ENCODE measurements around the gene GLYAT. TPM values are rescaled to one million over a fixed set of nuclear protein-coding genes. Genes with fewer than 3 reads are reported as not detected.

Gene GLYAT
- total RNA-seq, 2 experiments from 2014 or later = not detected

- Histone ChIP-seq H3K9me3 (ENCODE audit: control insufficient read depth in 1 of 2, insufficient read depth in 1 of 2, low read length in 2 of 2) (no peaks in the 10 kb centered on the region), H3K4me3 (ENCODE audit: low read length) (no peak overlapping the region), H3K36me3 (ENCODE audit: insufficient read depth, low read length) (no peaks in the 10 kb centered on the region), H3K4me1 (ENCODE audit: insufficient read depth, low read length) (no peaks in the 10 kb centered on the region), H3K27ac (ENCODE audit: low read depth in 1 of 2, low read length in 2 of 2) (no peak overlapping the region), H3K27me3 (ENCODE audit: control insufficient read depth in 1 of 2, insufficient read depth in 2 of 2, low read length in 2 of 2) (peaks cover 0 to 5% of the 10 kb centered on the region in 2 experiments)
- H3K27ac Mint-ChIP-seq = no peak overlapping the region
- POLR2A ChIA-PET = no interaction called here
- ATAC-seq (ENCODE audit: poor library complexity) (no peak), DNase-seq (no peak)
- no peak for TF ChIP-seq CTCF (IDR thresholded peaks at IDR 0.05)
- peaks cover 3% of the 10 kb centered on the region for H3K9me3 Mint-ChIP-seq
- H3K4me1 Mint-ChIP-seq (ENCODE audit: low read depth) = no peaks in the 10 kb centered on the region
- H3K4me3 Mint-ChIP-seq = no peak overlapping the region
- H3K27me3 Mint-ChIP-seq = no peaks in the 10 kb centered on the region
- intact Hi-C loops (cut with DNase I, micrococcal nuclease) = no loop called here
- CTCF ChIA-PET = no interaction called here
- H3K36me3 Mint-ChIP-seq (ENCODE audit: low read depth) = no peaks in the 10 kb centered on the region
Observed at GRCh38 chr11:58734681-58735490, 3.1 kb upstream of the GLYAT start.

- DNase-seq (no peak), ATAC-seq (ENCODE audit: poor library complexity) (no peak)
- intact Hi-C loops (cut with DNase I, micrococcal nuclease) = no loop called here
- H3K36me3 Mint-ChIP-seq (ENCODE audit: low read depth) = no peaks in the 10 kb centered on the region
- no peaks in the 10 kb centered on the region for H3K36me3 ChIP-seq (ENCODE audit: insufficient read depth, low read length)
- H3K9me3 Mint-ChIP-seq = no peaks in the 10 kb centered on the region
- H3K9me3 ChIP-seq (ENCODE audit: control insufficient read depth in 1 of 2, insufficient read depth in 1 of 2, low read length in 2 of 2) = no peaks in the 10 kb centered on the region
- peaks cover 28% of the 10 kb centered on the region for H3K4me1 ChIP-seq (ENCODE audit: insufficient read depth, low read length)
- H3K27ac ChIP-seq (ENCODE audit: low read depth in 1 of 2, low read length in 2 of 2) = no peak overlapping the region
- POLR2A ChIA-PET = no interaction called here
- peak overlapping the region; percentile 27 for H3K27ac Mint-ChIP-seq
- no peaks in the 10 kb centered on the region for H3K27me3 Mint-ChIP-seq
- no peak overlapping the region for H3K4me3 ChIP-seq (ENCODE audit: low read length)
- CTCF ChIA-PET = no interaction called here
- H3K27me3 ChIP-seq (ENCODE audit: control insufficient read depth in 1 of 2, insufficient read depth in 2 of 2, low read length in 2 of 2) = no peaks in the 10 kb centered on the region
- no peak overlapping the region for H3K4me3 Mint-ChIP-seq
- no peak for TF ChIP-seq CTCF (IDR thresholded peaks at IDR 0.05)
- peaks cover 38% of the 10 kb centered on the region for H3K4me1 Mint-ChIP-seq (ENCODE audit: low read depth)
Observed at GRCh38 chr11:58730507-58731089, 1.1 kb downstream of the GLYAT start.

- ATAC-seq (ENCODE audit: poor library complexity) (no peak), DNase-seq (peak in 3 of 14 experiments; percentile 3 to 13 (median 11))
- TF ChIP-seq CTCF (IDR thresholded peaks at IDR 0.05) = no peak
- no peaks in the 10 kb centered on the region for H3K27me3 Mint-ChIP-seq
- peak overlapping the region; percentile 93 for H3K27ac Mint-ChIP-seq
- Histone ChIP-seq H3K4me3 (ENCODE audit: low read length) (no peak overlapping the region), H3K36me3 (ENCODE audit: insufficient read depth, low read length) (no peaks in the 10 kb centered on the region), H3K4me1 (ENCODE audit: insufficient read depth, low read length) (peaks cover 28% of the 10 kb centered on the region), H3K27me3 (ENCODE audit: control insufficient read depth in 1 of 2, insufficient read depth in 2 of 2, low read length in 2 of 2) (no peaks in the 10 kb centered on the region), H3K9me3 (ENCODE audit: control insufficient read depth in 1 of 2, insufficient read depth in 1 of 2, low read length in 2 of 2) (no peaks in the 10 kb centered on the region), H3K27ac (ENCODE audit: low read depth in 1 of 2, low read length in 2 of 2) (peak overlapping the region; percentile 48 to 62)
- no peaks in the 10 kb centered on the region for H3K36me3 Mint-ChIP-seq (ENCODE audit: low read depth)
- intact Hi-C loops (cut with DNase I, micrococcal nuclease) = loop anchor here in 1 of 2 experiments (2.0 to 5.0 kb wide), 2 partner anchors 61 to 150 kb away; partner anchors contain the start of genes LPXN and ZFP91
- H3K4me1 Mint-ChIP-seq (ENCODE audit: low read depth) = peaks cover 46% of the 10 kb centered on the region
- ChIA-PET CTCF (no interaction called here), POLR2A (interaction anchor here (0.8 to 2.0 kb wide), 9 partner anchors 12 to 417 kb away, joined by 3 to 9 read pairs (median 4); no protein-coding TSS in a partner anchor)
- peak overlapping the region; percentile 30 for H3K4me3 Mint-ChIP-seq
- H3K9me3 Mint-ChIP-seq = no peaks in the 10 kb centered on the region
Observed at GRCh38 chr11:58727415-58727797, 4.3 kb downstream of the GLYAT start.
